ENCODE data around the gene LILRA1. TPM values are rescaled to one million over a fixed set of nuclear protein-coding genes. Genes with fewer than 3 reads are reported as not detected.
"Not testable (repeated sequence)": the region's sequence is repeated elsewhere in the genome, so short reads cannot be mapped to it uniquely, and the experiment has no call there.

Gene LILRA1
- total RNA-seq, 1 donor from 2014 or later = not detected

DNA sequence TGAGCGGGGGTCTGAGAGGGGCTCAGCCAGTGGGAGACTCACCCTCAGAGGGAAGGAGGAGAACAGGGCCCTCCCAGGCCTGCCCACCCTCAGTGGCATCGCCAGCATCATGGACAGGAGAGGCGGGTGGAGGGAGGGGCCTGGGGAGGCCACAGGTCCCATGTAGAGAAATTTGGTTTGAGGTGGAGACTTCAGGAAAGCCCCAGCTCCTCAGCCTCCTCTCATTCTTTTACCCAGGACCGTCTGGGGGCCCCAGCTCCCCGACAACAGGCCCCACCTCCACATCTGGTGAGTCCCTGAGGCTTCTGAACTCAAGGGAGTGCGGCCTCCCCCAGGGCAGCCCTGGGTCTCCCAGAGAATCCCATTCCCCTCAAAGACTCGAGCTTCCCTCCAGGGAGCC, 40.0 kb downstream of the LILRA1 start:
- Mint-ChIP-seq H3K4me1 (no peaks in the 10 kb centered on the region), H3K9me3 (peaks cover 6% of the 10 kb centered on the region), H3K36me3 (ENCODE audit: low read depth) (no peaks in the 10 kb centered on the region), H3K27ac (ENCODE audit: unreplicated experiment) (no peak overlapping the region), H3K27me3 (ENCODE audit: low read depth) (no peaks in the 10 kb centered on the region), H3K4me3 (no peak overlapping the region)
- TF ChIP-seq, protein P1, sequence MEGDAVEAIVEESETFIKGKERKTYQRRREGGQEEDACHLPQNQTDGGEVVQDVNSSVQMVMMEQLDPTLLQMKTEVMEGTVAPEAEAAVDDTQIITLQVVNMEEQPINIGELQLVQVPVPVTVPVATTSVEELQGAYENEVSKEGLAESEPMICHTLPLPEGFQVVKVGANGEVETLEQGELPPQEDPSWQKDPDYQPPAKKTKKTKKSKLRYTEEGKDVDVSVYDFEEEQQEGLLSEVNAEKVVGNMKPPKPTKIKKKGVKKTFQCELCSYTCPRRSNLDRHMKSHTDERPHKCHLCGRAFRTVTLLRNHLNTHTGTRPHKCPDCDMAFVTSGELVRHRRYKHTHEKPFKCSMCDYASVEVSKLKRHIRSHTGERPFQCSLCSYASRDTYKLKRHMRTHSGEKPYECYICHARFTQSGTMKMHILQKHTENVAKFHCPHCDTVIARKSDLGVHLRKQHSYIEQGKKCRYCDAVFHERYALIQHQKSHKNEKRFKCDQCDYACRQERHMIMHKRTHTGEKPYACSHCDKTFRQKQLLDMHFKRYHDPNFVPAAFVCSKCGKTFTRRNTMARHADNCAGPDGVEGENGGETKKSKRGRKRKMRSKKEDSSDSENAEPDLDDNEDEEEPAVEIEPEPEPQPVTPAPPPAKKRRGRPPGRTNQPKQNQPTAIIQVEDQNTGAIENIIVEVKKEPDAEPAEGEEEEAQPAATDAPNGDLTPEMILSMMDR (conservative IDR thresholded peaks at IDR 0.05) = no peak
- DNase-seq (ENCODE audit: low read depth, low spot score) = no peak

DNA sequence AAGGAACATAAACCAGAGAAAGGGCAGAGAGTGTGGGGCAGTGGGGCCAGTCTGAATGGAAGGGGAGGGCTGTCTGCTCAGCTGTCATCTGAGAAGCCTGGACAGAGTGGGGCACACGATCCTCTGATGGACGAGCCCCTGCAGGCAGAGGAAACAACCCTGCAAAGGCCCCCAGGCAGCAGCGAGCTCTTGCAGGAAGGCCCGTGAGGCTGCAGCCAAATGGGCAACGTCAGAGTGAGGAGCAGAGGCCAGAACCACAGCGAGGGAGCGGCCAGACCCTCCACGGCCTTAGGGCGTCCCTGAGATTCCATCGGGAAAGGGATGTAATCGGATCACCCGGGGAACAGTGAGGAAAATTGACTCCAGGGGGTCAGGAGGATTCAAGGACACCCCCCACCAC, 42.6 kb downstream of the LILRA1 start:
- H3K9me3 Mint-ChIP-seq = peaks cover 17% of the 10 kb centered on the region
- DNase-seq (ENCODE audit: low read depth, low spot score); H3K27me3 Mint-ChIP-seq (ENCODE audit: low read depth); H3K36me3 Mint-ChIP-seq (ENCODE audit: low read depth); H3K4me3 Mint-ChIP-seq; H3K4me1 Mint-ChIP-seq; H3K27ac Mint-ChIP-seq (ENCODE audit: unreplicated experiment): not testable (repeated sequence)

DNA sequence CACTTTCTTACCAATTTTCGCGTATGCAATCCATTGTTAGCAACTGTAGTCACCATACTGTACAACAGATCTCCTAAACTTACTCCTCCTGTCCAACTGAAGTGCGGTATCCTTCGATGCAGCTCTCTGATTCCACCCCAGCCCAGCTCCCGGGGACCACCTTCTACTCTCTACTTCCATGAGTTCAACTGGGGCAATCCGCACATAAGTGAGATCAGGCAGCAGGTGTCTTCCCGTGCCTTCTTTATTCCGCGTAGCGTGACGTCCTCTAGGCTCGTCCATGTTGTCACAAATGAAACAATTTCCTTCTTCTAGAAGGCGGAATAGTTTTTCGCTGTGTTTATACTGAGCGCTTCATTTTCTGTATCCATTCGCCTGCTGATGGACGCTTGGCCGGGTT, 45.3 kb downstream of the LILRA1 start:
- H3K27me3 Mint-ChIP-seq (ENCODE audit: low read depth) = no peaks in the 10 kb centered on the region
- H3K9me3 Mint-ChIP-seq = peaks cover 21% of the 10 kb centered on the region
- TF ChIP-seq, protein P1 (conservative IDR thresholded peaks at IDR 0.05) = no peak
- no peak overlapping the region for H3K4me3 Mint-ChIP-seq
- H3K36me3 Mint-ChIP-seq (ENCODE audit: low read depth) = peaks cover 5% of the 10 kb centered on the region
- no peaks in the 10 kb centered on the region for H3K4me1 Mint-ChIP-seq
- DNase-seq (ENCODE audit: low read depth, low spot score) = no peak
- no peak overlapping the region for H3K27ac Mint-ChIP-seq (ENCODE audit: unreplicated experiment)

DNA sequence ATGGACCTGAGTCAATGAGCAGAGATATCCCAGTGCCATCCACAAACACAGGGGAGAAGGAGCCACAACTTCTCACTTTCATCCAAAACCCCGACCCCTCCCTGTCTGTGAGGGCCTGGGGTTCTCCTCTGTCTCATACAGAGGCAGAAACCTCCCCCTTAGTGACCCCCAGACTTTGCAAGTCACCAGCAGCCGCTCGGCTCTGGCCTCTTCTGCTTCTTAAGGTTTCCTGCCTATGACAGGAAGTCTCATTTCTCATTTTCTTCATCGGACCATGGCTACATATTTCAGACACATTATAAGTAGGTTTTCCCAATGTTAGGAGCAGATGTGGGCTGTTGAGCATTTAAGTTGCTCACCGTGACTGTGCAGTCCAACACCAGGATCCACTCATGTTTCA, 49.5 kb downstream of the LILRA1 start:
- DNase-seq (ENCODE audit: low read depth, low spot score); H3K27ac Mint-ChIP-seq (ENCODE audit: unreplicated experiment); H3K4me3 Mint-ChIP-seq; H3K27me3 Mint-ChIP-seq (ENCODE audit: low read depth); H3K36me3 Mint-ChIP-seq (ENCODE audit: low read depth); H3K4me1 Mint-ChIP-seq: not testable (repeated sequence)
- H3K9me3 Mint-ChIP-seq = peaks cover 27% of the 10 kb centered on the region

DNA sequence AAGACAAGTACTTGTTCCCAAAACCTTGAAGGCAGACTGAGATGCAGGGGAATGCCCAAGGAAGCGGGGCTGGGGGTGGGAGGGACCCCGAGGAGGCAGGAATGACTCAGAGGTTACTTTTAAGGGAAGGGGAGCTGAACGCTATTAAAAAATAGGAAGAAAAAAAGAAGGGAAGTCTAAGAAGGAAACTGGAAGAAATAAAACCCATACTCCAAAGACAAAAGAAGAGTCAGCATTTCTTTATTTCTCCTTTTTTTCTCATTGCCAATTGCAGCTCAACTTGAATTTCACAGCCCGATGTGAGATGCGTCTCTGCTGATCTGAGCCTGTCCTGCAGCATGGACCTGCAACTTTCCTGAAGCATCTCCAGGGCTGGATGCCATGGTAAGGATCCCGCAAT, 50.2 kb downstream of the LILRA1 start:
- DNase-seq (ENCODE audit: low read depth, low spot score); H3K36me3 Mint-ChIP-seq (ENCODE audit: low read depth); H3K4me3 Mint-ChIP-seq; H3K27ac Mint-ChIP-seq (ENCODE audit: unreplicated experiment); H3K4me1 Mint-ChIP-seq; H3K27me3 Mint-ChIP-seq (ENCODE audit: low read depth): not testable (repeated sequence)
- peaks cover 32% of the 10 kb centered on the region for H3K9me3 Mint-ChIP-seq

DNA sequence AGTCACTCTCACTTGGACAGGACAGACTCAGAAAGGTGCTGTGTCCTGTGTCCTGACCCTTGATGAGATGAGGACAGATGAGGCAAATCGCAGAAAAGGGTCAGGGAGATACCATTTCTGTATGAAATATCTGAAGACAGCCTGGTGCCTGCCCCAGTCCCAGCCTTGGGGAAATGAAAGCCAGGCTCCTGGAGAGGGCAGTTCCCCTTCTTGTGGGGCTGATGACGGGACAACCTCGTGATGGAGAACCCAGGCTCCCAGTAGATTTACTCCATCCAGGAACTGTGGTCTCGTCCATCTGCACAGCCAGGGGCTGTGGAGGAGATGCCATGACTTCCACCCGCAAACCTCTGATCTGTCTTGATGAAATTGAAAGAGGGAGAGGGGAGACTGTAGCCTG, 50.6 kb downstream of the LILRA1 start:
- no peaks in the 10 kb centered on the region for H3K4me1 Mint-ChIP-seq
- H3K9me3 Mint-ChIP-seq = peaks cover 31% of the 10 kb centered on the region
- no peak overlapping the region for H3K27ac Mint-ChIP-seq (ENCODE audit: unreplicated experiment)
- H3K36me3 Mint-ChIP-seq (ENCODE audit: low read depth) = peaks cover 4% of the 10 kb centered on the region
- TF ChIP-seq, protein P1 (conservative IDR thresholded peaks at IDR 0.05) = no peak
- no peaks in the 10 kb centered on the region for H3K27me3 Mint-ChIP-seq (ENCODE audit: low read depth)
- H3K4me3 Mint-ChIP-seq = no peak overlapping the region
- no peak for DNase-seq (ENCODE audit: low read depth, low spot score)

DNA sequence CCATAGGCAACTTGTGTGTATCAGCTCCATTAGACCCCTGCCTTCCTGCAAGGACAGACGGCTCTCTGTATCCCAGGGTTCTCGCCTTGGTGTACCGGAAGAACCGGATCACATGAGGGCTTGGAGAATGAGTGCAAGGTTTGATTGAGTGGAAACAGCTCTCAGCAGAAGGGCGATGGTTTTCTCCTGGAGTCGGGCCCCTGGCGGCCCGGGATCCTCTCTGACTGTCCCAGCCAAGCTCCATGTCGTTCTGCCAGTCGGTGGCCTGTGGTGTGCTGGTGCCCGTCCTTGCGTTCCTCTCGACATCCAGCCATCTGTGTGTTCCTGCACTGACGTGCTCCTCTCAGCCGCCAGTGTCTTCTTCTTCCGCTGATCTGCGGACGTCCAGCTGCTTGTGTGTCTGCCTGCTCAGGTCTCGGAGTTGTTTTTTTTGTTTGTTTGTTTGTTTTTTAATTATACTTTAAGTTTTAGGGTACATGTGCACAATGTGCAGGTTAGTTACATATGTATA, 53.0 kb downstream of the LILRA1 start:
- peaks cover 4% of the 10 kb centered on the region for H3K36me3 Mint-ChIP-seq (ENCODE audit: low read depth)
- peaks cover 22% of the 10 kb centered on the region for H3K9me3 Mint-ChIP-seq
- H3K27me3 Mint-ChIP-seq (ENCODE audit: low read depth) = no peaks in the 10 kb centered on the region
- H3K4me3 Mint-ChIP-seq = no peak overlapping the region
- TF ChIP-seq, protein P1 (conservative IDR thresholded peaks at IDR 0.05) = no peak
- H3K27ac Mint-ChIP-seq (ENCODE audit: unreplicated experiment) = no peak overlapping the region
- DNase-seq (ENCODE audit: low read depth, low spot score) = no peak
- H3K4me1 Mint-ChIP-seq = no peaks in the 10 kb centered on the region

Data from neural crest cell (in vitro differentiated cells).